ENCODE measurements around the gene TAS2R3. TPM values are rescaled to one million over a fixed set of nuclear protein-coding genes. Genes with fewer than 3 reads are reported as not detected.

TAS2R3 gene
- total and polyA plus RNA-seq, 4 donors: 0.47 to 4.1 TPM; not detected in 2

DNA sequence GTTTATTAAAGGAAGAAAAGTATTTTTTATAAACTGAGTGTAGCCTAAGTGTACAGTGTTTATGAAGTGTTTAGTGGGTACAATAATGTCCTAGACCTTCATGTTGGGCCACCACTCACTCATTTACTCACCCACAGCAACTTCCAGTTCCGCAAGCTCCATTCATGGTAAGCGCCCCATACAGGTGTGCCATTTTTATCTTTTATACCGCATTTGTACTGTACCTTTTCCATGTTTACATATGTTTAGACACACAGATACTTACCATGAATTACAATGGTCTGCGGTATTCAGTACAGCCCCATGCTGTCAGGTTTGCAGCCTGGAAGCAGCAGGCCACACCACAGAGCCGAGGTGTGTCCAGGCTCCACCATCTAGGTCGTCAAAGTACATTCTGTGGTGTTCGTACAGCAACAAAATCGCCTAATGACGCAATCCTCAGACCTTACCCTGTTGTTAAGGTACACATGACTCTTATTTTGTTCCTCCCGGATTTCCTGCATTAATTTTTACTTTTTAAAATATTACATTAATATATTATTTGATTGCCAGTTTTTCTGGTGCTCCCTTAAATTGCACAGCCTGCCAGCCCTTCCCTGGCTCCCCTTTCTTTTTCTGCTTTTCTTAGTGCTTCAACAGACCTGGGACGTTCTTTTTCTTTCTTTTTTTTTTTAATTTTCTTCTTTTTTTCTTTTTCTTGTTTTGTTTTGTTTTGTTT, 26.6 kb upstream of the TAS2R3 start:
- 44% methylated on average over 11 of the region's 11 CpGs for WGBS
- Histone ChIP-seq H3K9ac (ENCODE audit: low read depth in 1 of 2, low read length in 2 of 2) (peak overlapping the region; percentile 31 to 85), H3K27ac (ENCODE audit: low read depth in 1 of 2, low read length in 2 of 2) (peak overlapping the region; percentile 79 to 84), H3K36me3 (ENCODE audit: control insufficient read depth in 4 of 4, insufficient read depth in 3 of 4, low read depth in 1 of 4, low read length in 3 of 4) (peaks cover 6 to 13% (median 6%) of the 10 kb centered on the region in 4 donors), H3K4me1 (ENCODE audit: control insufficient read depth in 4 of 4, insufficient read depth in 4 of 4, low read length in 3 of 4) (peaks cover 8 to 15% (median 12%) of the 10 kb centered on the region in 4 donors), H3K4me3 (ENCODE audit: low read depth in 1 of 3, low read length in 3 of 3) (peak overlapping the region; percentile 65 to 71 (median 68)), H3K27me3 (ENCODE audit: control insufficient read depth in 4 of 4, insufficient read depth in 4 of 4, low read length in 3 of 4) (no peaks in the 10 kb centered on the region), H3K9me3 (ENCODE audit: control insufficient read depth in 4 of 4, low read length in 3 of 4) (no peaks in the 10 kb centered on the region)
- peak; percentile 33 for DNase-seq (ENCODE audit: low spot score)
- TF ChIP-seq FOXA2 (IDR thresholded peaks at IDR 0.05) (no peak), HNF4A (conservative IDR thresholded peaks at IDR 0.05) (peak in 1 of 2 donors; percentile 24), NR2F2 (IDR thresholded peaks at IDR 0.05) (no peak)
- TF ChIP-seq, protein P1, sequence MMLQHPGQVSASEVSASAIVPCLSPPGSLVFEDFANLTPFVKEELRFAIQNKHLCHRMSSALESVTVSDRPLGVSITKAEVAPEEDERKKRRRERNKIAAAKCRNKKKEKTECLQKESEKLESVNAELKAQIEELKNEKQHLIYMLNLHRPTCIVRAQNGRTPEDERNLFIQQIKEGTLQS (IDR thresholded peaks at IDR 0.05): peak; percentile 56

DNA sequence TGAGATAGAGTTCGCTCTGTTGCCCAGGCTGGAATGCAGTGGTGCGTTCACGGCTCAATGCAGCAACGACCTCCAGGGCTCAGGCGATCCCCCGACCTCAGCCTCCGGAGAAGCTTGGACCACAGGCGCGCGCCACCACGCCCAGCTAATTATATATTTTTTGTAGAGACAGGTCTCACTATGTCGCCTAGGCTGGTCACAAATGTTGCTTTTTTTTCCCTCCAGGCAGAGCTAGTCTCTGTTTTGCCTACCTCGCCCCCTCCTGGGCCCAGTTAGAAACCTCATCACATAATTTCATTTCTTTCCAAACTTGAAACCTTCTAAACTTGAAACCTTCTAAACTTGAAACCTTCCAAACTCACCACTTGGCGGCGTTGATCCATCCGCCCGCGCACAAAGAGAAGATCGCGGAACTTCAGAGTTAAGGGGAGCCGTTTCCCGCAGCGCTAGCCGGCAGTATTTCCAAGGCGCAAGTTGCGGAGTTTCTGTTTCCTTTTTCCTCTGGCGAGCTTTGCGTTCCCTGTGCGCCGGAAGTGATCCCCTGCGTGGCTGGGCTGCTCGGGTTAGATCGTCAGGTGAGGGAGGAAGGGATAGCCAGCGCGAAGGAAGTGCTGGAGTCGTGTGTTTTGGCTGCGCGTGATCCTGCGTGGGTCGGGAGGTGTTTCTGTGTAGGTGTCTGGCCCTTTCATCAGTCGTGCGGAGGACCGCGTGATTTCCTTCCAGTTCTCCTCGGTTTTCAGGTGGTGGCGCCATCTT, 25.9 kb upstream of the TAS2R3 start, which contains the start of gene SSBP1:
Gene SSBP1 (plus strand): TSS at position 523 of the 756 bp plus-strand sequence. CDS start 809 bp downstream, outside the sequence.
- 2% methylated on average over 46 of the region's 46 CpGs for WGBS
- Histone ChIP-seq H3K36me3 (ENCODE audit: control insufficient read depth in 4 of 4, insufficient read depth in 3 of 4, low read depth in 1 of 4, low read length in 3 of 4) (peaks cover 9 to 19% (median 11%) of the 10 kb centered on the region in 4 donors), H3K27me3 (ENCODE audit: control insufficient read depth in 4 of 4, insufficient read depth in 4 of 4, low read length in 3 of 4) (no peaks in the 10 kb centered on the region), H3K4me1 (ENCODE audit: control insufficient read depth in 4 of 4, insufficient read depth in 4 of 4, low read length in 3 of 4) (peaks cover 8 to 15% (median 12%) of the 10 kb centered on the region in 4 donors), H3K4me3 (ENCODE audit: low read depth in 1 of 3, low read length in 3 of 3) (peak within 1 kb of the TSS; percentile 68 to 93 (median 92)), H3K27ac (ENCODE audit: low read depth in 1 of 2, low read length in 2 of 2) (peak within 1 kb of the TSS; percentile 79 to 84), H3K9me3 (ENCODE audit: control insufficient read depth in 4 of 4, low read length in 3 of 4) (no peaks in the 10 kb centered on the region), H3K9ac (ENCODE audit: low read depth in 1 of 2, low read length in 2 of 2) (peak within 1 kb of the TSS; percentile 31 to 87)
- DNase-seq (ENCODE audit: low spot score): peak; percentile 87
- TF ChIP-seq, protein P1 (IDR thresholded peaks at IDR 0.05): peak; percentile 83
- TF ChIP-seq YY1 (IDR thresholded peaks at IDR 0.05): peak; percentile 95
- TF ChIP-seq RAD21 (IDR thresholded peaks at IDR 0.05): peak; percentile 80 to 81
- TF ChIP-seq, protein P2, sequence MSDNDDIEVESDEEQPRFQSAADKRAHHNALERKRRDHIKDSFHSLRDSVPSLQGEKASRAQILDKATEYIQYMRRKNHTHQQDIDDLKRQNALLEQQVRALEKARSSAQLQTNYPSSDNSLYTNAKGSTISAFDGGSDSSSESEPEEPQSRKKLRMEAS (IDR thresholded peaks at IDR 0.05): peak; percentile 95
- TF ChIP-seq EGR1 (IDR thresholded peaks at IDR 0.05; ENCODE audit: low read depth in 2 of 2): peak; percentile 92 to 93
- peak; percentile 49 to 57 for TF ChIP-seq HNF4A (conservative IDR thresholded peaks at IDR 0.05)
- TF ChIP-seq, protein P3, sequence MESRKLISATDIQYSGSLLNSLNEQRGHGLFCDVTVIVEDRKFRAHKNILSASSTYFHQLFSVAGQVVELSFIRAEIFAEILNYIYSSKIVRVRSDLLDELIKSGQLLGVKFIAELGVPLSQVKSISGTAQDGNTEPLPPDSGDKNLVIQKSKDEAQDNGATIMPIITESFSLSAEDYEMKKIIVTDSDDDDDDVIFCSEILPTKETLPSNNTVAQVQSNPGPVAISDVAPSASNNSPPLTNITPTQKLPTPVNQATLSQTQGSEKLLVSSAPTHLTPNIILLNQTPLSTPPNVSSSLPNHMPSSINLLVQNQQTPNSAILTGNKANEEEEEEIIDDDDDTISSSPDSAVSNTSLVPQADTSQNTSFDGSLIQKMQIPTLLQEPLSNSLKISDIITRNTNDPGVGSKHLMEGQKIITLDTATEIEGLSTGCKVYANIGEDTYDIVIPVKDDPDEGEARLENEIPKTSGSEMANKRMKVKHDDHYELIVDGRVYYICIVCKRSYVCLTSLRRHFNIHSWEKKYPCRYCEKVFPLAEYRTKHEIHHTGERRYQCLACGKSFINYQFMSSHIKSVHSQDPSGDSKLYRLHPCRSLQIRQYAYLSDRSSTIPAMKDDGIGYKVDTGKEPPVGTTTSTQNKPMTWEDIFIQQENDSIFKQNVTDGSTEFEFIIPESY (IDR thresholded peaks at IDR 0.05): peak; percentile 93
- TF ChIP-seq NR2F2 (IDR thresholded peaks at IDR 0.05): peak; percentile 72
- no peak for TF ChIP-seq TAF1 (conservative IDR thresholded peaks at IDR 0.05)
- peak; percentile 64 to 76 for TF ChIP-seq RXRA (IDR thresholded peaks at IDR 0.05)
- TF ChIP-seq JUND (IDR thresholded peaks at IDR 0.05): peak; percentile 43 to 57
- TF ChIP-seq, protein P4, sequence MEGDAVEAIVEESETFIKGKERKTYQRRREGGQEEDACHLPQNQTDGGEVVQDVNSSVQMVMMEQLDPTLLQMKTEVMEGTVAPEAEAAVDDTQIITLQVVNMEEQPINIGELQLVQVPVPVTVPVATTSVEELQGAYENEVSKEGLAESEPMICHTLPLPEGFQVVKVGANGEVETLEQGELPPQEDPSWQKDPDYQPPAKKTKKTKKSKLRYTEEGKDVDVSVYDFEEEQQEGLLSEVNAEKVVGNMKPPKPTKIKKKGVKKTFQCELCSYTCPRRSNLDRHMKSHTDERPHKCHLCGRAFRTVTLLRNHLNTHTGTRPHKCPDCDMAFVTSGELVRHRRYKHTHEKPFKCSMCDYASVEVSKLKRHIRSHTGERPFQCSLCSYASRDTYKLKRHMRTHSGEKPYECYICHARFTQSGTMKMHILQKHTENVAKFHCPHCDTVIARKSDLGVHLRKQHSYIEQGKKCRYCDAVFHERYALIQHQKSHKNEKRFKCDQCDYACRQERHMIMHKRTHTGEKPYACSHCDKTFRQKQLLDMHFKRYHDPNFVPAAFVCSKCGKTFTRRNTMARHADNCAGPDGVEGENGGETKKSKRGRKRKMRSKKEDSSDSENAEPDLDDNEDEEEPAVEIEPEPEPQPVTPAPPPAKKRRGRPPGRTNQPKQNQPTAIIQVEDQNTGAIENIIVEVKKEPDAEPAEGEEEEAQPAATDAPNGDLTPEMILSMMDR (IDR thresholded peaks at IDR 0.05; ENCODE audit: low read depth, low read length, missing input control): peak; percentile 75
- peak; percentile 98 to 100 for TF ChIP-seq GABPA (IDR thresholded peaks at IDR 0.05 in 1 of 2, conservative IDR thresholded peaks at IDR 0.05 in 1 of 2)
- peak; percentile 78 for TF ChIP-seq FOXA1 (IDR thresholded peaks at IDR 0.05)
- TF ChIP-seq FOXA2 (IDR thresholded peaks at IDR 0.05): peak; percentile 57
- peak; percentile 89 for TF ChIP-seq SP1 (IDR thresholded peaks at IDR 0.05)
- TF ChIP-seq, protein P5, sequence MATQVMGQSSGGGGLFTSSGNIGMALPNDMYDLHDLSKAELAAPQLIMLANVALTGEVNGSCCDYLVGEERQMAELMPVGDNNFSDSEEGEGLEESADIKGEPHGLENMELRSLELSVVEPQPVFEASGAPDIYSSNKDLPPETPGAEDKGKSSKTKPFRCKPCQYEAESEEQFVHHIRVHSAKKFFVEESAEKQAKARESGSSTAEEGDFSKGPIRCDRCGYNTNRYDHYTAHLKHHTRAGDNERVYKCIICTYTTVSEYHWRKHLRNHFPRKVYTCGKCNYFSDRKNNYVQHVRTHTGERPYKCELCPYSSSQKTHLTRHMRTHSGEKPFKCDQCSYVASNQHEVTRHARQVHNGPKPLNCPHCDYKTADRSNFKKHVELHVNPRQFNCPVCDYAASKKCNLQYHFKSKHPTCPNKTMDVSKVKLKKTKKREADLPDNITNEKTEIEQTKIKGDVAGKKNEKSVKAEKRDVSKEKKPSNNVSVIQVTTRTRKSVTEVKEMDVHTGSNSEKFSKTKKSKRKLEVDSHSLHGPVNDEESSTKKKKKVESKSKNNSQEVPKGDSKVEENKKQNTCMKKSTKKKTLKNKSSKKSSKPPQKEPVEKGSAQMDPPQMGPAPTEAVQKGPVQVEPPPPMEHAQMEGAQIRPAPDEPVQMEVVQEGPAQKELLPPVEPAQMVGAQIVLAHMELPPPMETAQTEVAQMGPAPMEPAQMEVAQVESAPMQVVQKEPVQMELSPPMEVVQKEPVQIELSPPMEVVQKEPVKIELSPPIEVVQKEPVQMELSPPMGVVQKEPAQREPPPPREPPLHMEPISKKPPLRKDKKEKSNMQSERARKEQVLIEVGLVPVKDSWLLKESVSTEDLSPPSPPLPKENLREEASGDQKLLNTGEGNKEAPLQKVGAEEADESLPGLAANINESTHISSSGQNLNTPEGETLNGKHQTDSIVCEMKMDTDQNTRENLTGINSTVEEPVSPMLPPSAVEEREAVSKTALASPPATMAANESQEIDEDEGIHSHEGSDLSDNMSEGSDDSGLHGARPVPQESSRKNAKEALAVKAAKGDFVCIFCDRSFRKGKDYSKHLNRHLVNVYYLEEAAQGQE (IDR thresholded peaks at IDR 0.05): peak; percentile 85
- no peak for TF ChIP-seq HNF4G (IDR thresholded peaks at IDR 0.05)
